Karpas-422 (cell line): ENCODE results near the gene EYS. TPM values are rescaled to one million over a fixed set of nuclear protein-coding genes. Genes with fewer than 3 reads are reported as not detected.

Experiments
- DNase-seq: peaks from one replicate; pipeline ENCODE4 v3.0.0-alpha.2; 2015
- H2AFZ ChIP-seq: fragments of 200-600 bp; sonication (generic); 2 replicates; pipeline ENCODE4 v1.6.1; 2014; ENCODE audit warnings: antibody characterized with exemption, low read length, mixed read lengths
- H3K27ac ChIP-seq: fragments of 200-600 bp; sonication (generic); 2 replicates; pipeline ENCODE4 v1.5.1; 2014; ENCODE audit warnings: mild to moderate bottlenecking, low read length, moderate library complexity
- H3K27me3 ChIP-seq: fragments of 200-600 bp; sonication (generic); 2 replicates; pipeline ENCODE4 v1.6.1; 2014; ENCODE audit warnings: low read length, mixed read lengths
- H3K36me3 ChIP-seq: fragments of 200-600 bp; sonication (generic); 2 replicates; pipeline ENCODE4 v1.6.1; 2014; ENCODE audit warnings: low read length, mixed read lengths; ENCODE audit not compliant: insufficient read depth
- H3K4me1 ChIP-seq: fragments of 200-600 bp; sonication (generic); 2 replicates; pipeline ENCODE4 v1.6.1; 2014; ENCODE audit warnings: mild to moderate bottlenecking, low read length, mixed read lengths
- H3K4me2 ChIP-seq: fragments of 200-600 bp; sonication (generic); 2 replicates; pipeline ENCODE4 v1.6.1; 2014; ENCODE audit warnings: low read length, low read depth, mild to moderate bottlenecking; ENCODE audit not compliant: poor library complexity, severe bottlenecking
- H3K4me3 ChIP-seq: fragments of 200-600 bp; sonication (generic); 2 replicates; pipeline ENCODE4 v1.5.1; 2014; ENCODE audit warnings: mild to moderate bottlenecking, antibody characterized with exemption, low read length, mixed read lengths
- H3K79me2 ChIP-seq: fragments of 200-600 bp; sonication (generic); 2 replicates; pipeline ENCODE4 v1.6.1; 2014; ENCODE audit warnings: mild to moderate bottlenecking, low read length, mixed read lengths
- H3K9ac ChIP-seq: fragments of 200-600 bp; sonication (generic); 2 replicates; pipeline ENCODE4 v1.6.0; 2014; ENCODE audit warnings: low read length
- H3K9me2 ChIP-seq: fragments of 200-600 bp; sonication (generic), shearing (Covaris generic); replicated peaks from 2 replicates; pipeline ENCODE4 v1.6.0; 2014; ENCODE audit warnings: mild to moderate bottlenecking, low read length, moderate library complexity; ENCODE audit not compliant: insufficient read depth
- H3K9me3 ChIP-seq: fragments of 300-700, 200-600 bp; sonication (generic); 2 replicates; pipeline ENCODE4 v1.6.1; 2014; ENCODE audit warnings: low read length, mixed read lengths
- H4K20me1 ChIP-seq: fragments of 200-600 bp; sonication (generic); 2 replicates; pipeline ENCODE4 v1.6.1; 2014; ENCODE audit warnings: mild to moderate bottlenecking, antibody characterized with exemption, low read length, low read depth; ENCODE audit not compliant: insufficient read depth
- total RNA-seq: library from RNA; depleted of rRNA; stranded (reverse); fragments of >200 nt; shearing (Covaris generic); gene quantifications from 2 replicates; pipeline ENCODE4 v1.2.3, GENCODE V29; 2014; ENCODE audit warnings: low replicate concordance

EYS gene
- total RNA-seq, 1 experiment from 2014 or later = not detected

GRCh38 chr6:64437996-64438395, 1269.0 kb downstream of the EYS start:
- no peaks in the 10 kb centered on the region for H4K20me1 ChIP-seq
- H3K4me2 ChIP-seq = no peak overlapping the region
- H3K9me3 ChIP-seq = peaks cover 12% of the 10 kb centered on the region; the same call in 1 of the 2 replicates
- no peaks in the 10 kb centered on the region for H3K4me1 ChIP-seq
- H3K79me2 ChIP-seq = no peaks in the 10 kb centered on the region
- no peak for DNase-seq
- H3K27me3 ChIP-seq = no peaks in the 10 kb centered on the region
- no peak overlapping the region for H3K27ac ChIP-seq
- H3K9me2 ChIP-seq = no peaks in the 10 kb centered on the region
- H3K36me3 ChIP-seq = no peaks in the 10 kb centered on the region
- H2AFZ ChIP-seq = no peak overlapping the region
- no peak overlapping the region for H3K4me3 ChIP-seq
- H3K9ac ChIP-seq = no peak overlapping the region

DNA sequence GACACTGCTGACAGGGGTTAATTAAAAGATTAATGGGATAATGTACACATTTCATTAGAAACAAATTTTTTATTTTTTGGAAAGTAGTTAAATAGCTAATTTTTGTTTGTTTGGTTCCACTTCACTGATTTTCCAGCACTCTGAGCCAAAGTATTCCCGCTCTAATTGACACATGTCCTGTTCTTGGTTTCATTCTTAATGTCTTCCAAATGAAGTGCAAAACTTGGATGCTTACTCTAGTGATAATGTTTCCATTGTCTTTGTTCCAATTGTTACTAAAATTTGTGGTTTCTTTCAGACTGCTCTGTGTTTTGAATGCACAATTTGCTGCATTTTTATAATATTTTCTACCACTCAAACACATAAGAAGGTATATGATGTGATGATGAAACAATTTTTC, 1277.1 kb downstream of the EYS start:
- Histone ChIP-seq H3K4me1 (no peaks in the 10 kb centered on the region), H3K27me3 (no peaks in the 10 kb centered on the region), H3K36me3 (no peaks in the 10 kb centered on the region), H3K9me3 (peaks cover 21% of the 10 kb centered on the region; the same call in 1 of the 2 replicates), H3K27ac (no peak overlapping the region), H3K4me2 (no peak overlapping the region), H2AFZ (no peak overlapping the region), H3K9me2 (no peaks in the 10 kb centered on the region), H4K20me1 (no peaks in the 10 kb centered on the region), H3K79me2 (no peaks in the 10 kb centered on the region), H3K9ac (no peak overlapping the region), H3K4me3 (no peak overlapping the region)
- no peak for DNase-seq

GRCh38 chr6:64428186-64428585, 1278.8 kb downstream of the EYS start:
- Histone ChIP-seq H3K9ac (no peak overlapping the region), H3K36me3 (no peaks in the 10 kb centered on the region), H3K79me2 (no peaks in the 10 kb centered on the region), H3K4me1 (no peaks in the 10 kb centered on the region), H3K9me3 (peaks cover 21% of the 10 kb centered on the region; the same call in 1 of the 2 replicates), H3K27ac (no peak overlapping the region), H2AFZ (no peak overlapping the region), H3K9me2 (no peaks in the 10 kb centered on the region), H3K4me2 (no peak overlapping the region), H3K27me3 (no peaks in the 10 kb centered on the region), H4K20me1 (no peaks in the 10 kb centered on the region), H3K4me3 (no peak overlapping the region)
- DNase-seq = no peak

DNA sequence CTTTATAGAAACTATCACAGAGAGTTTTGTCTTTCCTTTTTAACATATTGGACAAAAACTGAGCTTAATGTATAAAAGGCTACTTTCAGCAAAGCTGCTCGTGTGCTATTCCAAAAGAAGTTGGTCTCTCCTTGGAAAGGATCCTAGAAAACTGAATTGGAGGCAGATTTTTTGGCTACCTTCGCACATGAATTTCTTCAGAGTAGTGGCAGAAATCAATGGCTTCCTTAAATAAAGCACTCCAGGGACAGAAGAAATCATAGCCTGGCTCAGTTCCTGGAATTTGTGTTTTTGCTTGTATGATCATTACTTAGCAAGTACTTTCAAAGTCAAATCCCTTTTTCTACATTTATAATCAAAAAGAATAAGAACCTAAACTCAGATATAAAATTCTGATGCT, 1291.1 kb downstream of the EYS start:
- no peak overlapping the region for H3K4me3 ChIP-seq
- H3K4me2 ChIP-seq = no peak overlapping the region
- H3K36me3 ChIP-seq = no peaks in the 10 kb centered on the region
- no peaks in the 10 kb centered on the region for H3K9me2 ChIP-seq
- H3K27ac ChIP-seq = no peak overlapping the region
- no peak overlapping the region for H3K9ac ChIP-seq
- no peaks in the 10 kb centered on the region for H3K4me1 ChIP-seq
- no peak for DNase-seq
- no peaks in the 10 kb centered on the region for H4K20me1 ChIP-seq
- no peaks in the 10 kb centered on the region for H3K27me3 ChIP-seq
- no peaks in the 10 kb centered on the region for H3K79me2 ChIP-seq
- peaks cover 20% of the 10 kb centered on the region for H3K9me3 ChIP-seq
- no peak overlapping the region for H2AFZ ChIP-seq

DNA sequence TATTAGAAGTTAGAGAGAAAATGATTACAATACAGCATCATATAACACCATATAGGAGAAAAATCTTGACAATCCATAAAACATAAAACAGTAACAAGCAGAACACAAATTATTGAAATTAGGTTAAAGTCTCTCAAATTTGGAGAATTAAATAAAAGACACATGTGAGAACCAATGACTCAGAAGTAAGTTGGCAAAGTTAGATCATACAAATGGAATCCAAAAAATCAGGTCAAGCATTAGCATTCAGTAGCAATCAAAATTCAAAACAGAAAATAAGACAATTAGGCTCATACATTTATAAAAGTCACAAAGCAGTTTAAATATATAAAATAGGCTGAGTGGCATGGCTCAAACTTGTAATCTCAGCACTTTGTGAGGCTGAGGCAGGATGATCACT, 1295.8 kb downstream of the EYS start:
- H3K9me3 ChIP-seq = peaks cover 13% of the 10 kb centered on the region
- no peak overlapping the region for H3K27ac ChIP-seq
- no peak overlapping the region for H3K4me3 ChIP-seq
- no peaks in the 10 kb centered on the region for H3K36me3 ChIP-seq
- H4K20me1 ChIP-seq = no peaks in the 10 kb centered on the region
- no peaks in the 10 kb centered on the region for H3K27me3 ChIP-seq
- no peak overlapping the region for H3K9ac ChIP-seq
- no peaks in the 10 kb centered on the region for H3K4me1 ChIP-seq
- H3K79me2 ChIP-seq = no peaks in the 10 kb centered on the region
- H3K4me2 ChIP-seq = no peak overlapping the region
- no peak for DNase-seq
- no peaks in the 10 kb centered on the region for H3K9me2 ChIP-seq
- H2AFZ ChIP-seq = no peak overlapping the region

DNA sequence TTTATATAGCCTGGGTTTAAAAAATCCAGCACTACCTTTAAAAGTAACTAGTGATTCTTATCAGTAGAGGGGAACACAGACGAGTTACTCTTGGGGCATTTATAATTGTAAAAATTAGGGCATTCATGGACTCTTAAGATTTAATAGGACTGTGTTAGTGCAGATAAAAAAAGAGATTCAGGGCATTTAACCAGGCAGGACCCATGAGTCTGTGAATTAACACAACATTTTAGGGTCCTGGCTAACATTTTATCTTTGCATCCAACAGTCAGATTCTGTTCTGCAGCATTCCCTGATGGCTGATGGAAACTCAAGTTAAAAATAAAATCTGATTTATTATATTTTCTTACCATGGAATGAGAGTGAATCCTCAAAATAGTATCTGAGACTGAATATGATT, 1297.1 kb downstream of the EYS start:
- Histone ChIP-seq H4K20me1 (no peaks in the 10 kb centered on the region), H3K4me2 (no peak overlapping the region), H3K9me2 (no peaks in the 10 kb centered on the region), H3K79me2 (no peaks in the 10 kb centered on the region), H3K9me3 (peaks cover 13% of the 10 kb centered on the region; the same call in 1 of the 2 replicates), H3K36me3 (no peaks in the 10 kb centered on the region), H3K27ac (no peak overlapping the region), H3K4me1 (no peaks in the 10 kb centered on the region), H2AFZ (no peak overlapping the region), H3K4me3 (no peak overlapping the region), H3K9ac (no peak overlapping the region), H3K27me3 (no peaks in the 10 kb centered on the region)
- no peak for DNase-seq

- Histone ChIP-seq H3K4me2 (no peak overlapping the region), H3K9ac (no peak overlapping the region), H3K4me3 (no peak overlapping the region), H3K36me3 (no peaks in the 10 kb centered on the region), H3K27ac (no peak overlapping the region), H2AFZ (no peak overlapping the region), H3K27me3 (no peaks in the 10 kb centered on the region), H3K9me2 (no peaks in the 10 kb centered on the region), H3K79me2 (no peaks in the 10 kb centered on the region), H3K4me1 (no peaks in the 10 kb centered on the region), H4K20me1 (no peaks in the 10 kb centered on the region), H3K9me3 (peaks cover 5% of the 10 kb centered on the region; the same call in 1 of the 2 replicates)
- no peak for DNase-seq
These were observed 1302.6 kb downstream of the EYS start for GRCh38 chr6:64404396-64404795.

GRCh38 chr6:64383277-64383676, 1323.7 kb downstream of the EYS start:
- H3K4me2 ChIP-seq = no peak overlapping the region
- H3K79me2 ChIP-seq = no peaks in the 10 kb centered on the region
- no peaks in the 10 kb centered on the region for H3K9me2 ChIP-seq
- no peak overlapping the region for H2AFZ ChIP-seq
- no peak for DNase-seq
- no peaks in the 10 kb centered on the region for H3K4me1 ChIP-seq
- H3K9me3 ChIP-seq = peaks cover 4% of the 10 kb centered on the region
- no peak overlapping the region for H3K4me3 ChIP-seq
- no peak overlapping the region for H3K9ac ChIP-seq
- no peaks in the 10 kb centered on the region for H3K27me3 ChIP-seq
- H3K36me3 ChIP-seq = no peaks in the 10 kb centered on the region
- no peaks in the 10 kb centered on the region for H4K20me1 ChIP-seq
- no peak overlapping the region for H3K27ac ChIP-seq

- Histone ChIP-seq H3K9ac (no peak overlapping the region), H4K20me1 (no peaks in the 10 kb centered on the region), H3K4me1 (no peaks in the 10 kb centered on the region), H3K4me2 (no peak overlapping the region), H3K4me3 (no peak overlapping the region), H2AFZ (no peak overlapping the region), H3K9me3 (peaks cover 30% of the 10 kb centered on the region), H3K9me2 (no peaks in the 10 kb centered on the region), H3K27me3 (no peaks in the 10 kb centered on the region), H3K27ac (no peak overlapping the region), H3K36me3 (no peaks in the 10 kb centered on the region), H3K79me2 (no peaks in the 10 kb centered on the region)
- DNase-seq = no peak
These were observed 1330.6 kb downstream of the EYS start for GRCh38 chr6:64376394-64376793.
